Left lobe of liver (tissue), 2 donors: ENCODE measurements around the gene EEPD1. TPM values are rescaled to one million over a fixed set of nuclear protein-coding genes. Genes with fewer than 3 reads are reported as not detected.
"Not testable (repeated sequence)": the region's sequence is repeated elsewhere in the genome, so short reads cannot be mapped to it uniquely, and the experiment has no call there.

Experiments
- ATAC-seq: fragments of 200-7000 bp; cut with Tn5 transposase; one replicate; pipeline ENCODE4 v1.9.1; 2020; ENCODE audit warnings: mild to moderate bottlenecking, moderate library complexity
- DNase-seq: peaks from one replicate; pipeline ENCODE4 v3.0.0-alpha.2; 2020; ENCODE audit warnings: low spot score
- total RNA-seq: library from RNA; stranded (reverse); gene quantifications from one replicate; pipeline ENCODE4 v1.2.1, GENCODE V29; 2021
- donor health status: DM: no; HTN: no; CAD: no; lungs with moderate emphysema.
- donor health status: DM: no; HTN: yes; CAD: no.

EEPD1 gene
- total RNA-seq, 1 donor from 2014 or later = 10.3 TPM

DNA sequence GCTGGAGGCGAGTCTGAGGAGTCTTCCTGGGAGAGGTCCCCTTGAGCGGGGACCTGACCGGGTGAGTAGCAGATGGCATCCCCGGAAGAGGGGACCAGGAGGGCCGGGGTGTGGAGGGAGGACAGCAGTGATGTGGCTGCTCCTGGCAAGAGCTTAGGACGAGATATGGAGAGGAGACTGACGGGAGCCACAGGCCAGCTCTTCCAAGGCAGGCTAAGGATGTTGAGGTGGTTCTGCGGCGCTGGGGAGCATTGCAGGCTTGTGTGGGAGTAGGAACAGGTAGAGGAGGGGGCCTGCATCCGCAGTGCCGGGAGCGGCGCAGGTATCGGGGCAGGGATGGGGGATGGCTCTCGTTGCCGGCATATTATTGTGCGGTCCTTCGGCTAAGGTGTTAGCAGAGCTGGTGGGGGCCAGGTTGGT lies 159.9 kb downstream of the EEPD1 start:
- ATAC-seq (peak; percentile 15), DNase-seq (no peak)

DNA sequence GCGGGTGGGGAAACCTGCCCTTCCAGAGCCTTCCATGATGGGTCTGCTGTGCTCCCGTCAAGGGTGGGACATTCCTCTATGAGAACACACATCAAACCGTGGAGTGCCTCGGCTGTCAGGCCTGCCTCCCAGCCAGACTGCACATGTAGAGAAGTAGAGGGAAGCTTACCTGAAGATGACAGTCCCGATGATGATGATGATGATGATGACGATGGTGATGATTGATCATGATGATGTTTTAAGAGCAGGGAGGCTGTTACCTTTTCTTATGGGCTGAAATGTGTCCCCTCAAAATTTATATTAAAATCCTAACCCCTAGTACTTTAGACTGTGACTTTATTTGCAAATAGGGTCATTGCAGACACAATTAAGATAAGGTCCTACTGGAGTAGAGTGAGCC lies 160.6 kb downstream of the EEPD1 start:
- DNase-seq (no peak), ATAC-seq (no peak)

DNA sequence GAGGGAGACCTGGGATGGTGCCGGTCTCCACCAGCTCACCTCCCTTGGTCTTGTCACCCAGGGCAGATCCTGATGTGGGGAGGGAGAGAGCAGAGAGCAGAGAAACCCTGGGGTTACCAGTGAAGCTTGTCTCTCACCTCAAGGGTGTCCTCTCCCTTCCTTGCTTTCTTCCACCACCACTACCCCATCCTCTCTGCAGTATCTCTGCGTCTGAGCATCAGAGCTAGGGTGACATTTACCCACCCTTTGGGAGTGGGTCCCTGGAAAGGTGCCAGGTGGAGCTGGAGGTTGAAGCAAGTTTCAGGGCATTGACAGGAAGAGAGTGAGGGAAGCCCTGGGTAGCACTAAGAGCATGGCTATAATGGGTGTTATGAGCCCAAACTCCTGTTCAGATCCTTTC lies 161.4 kb downstream of the EEPD1 start:
- no peak for ATAC-seq
- no peak for DNase-seq

DNA sequence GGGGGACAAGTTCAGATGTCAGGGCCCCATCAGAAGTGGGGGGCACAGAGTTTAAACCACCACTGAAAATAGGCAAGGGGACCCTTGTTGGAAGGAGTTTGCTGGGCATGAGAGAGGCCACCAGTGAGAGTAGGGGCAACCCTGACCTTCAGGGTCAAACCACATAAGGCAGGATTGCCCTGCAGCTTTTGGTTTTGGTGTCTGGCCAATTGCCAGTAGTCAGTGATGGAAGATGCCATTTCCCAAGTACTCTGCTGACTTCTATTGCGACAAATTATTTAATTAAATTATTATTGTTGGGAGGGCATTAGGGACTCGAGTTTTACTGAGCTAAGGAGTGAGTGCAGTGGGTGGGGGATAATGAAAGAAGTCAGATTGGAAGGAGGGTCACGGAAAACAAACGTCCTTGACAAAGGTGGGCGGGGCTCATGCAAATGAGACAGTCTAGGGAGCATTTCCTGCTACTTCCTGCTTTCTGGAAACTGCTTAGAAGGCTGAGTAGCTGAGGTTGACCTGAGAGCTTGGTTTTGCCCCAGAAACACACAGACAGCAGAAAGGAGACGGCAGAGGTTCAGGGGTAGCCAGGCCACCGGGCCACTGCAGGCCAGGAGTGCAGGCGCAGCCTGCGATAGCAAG lies 162.4 kb downstream of the EEPD1 start:
- DNase-seq = no peak
- no peak for ATAC-seq

DNA sequence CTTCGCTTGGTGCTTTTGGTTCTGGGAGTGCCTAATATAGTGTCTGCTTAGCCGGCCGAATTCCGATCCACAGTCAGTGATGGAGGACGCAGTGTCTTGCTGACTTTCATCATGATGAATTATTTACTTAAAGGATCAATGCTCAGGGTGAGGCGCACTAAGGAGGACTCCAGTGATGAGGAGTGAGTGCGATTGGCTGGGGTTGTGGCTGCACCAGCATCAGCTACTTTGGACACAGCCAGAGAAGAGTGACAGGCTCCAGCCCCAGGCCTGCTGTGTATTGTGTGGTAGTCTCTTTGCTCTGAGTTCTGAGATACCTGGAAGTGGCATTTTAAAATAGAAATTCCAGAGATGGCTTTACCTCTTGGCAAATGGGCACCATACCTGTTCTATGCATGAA lies 163.3 kb downstream of the EEPD1 start:
- ATAC-seq (no peak), DNase-seq (no peak)

DNA sequence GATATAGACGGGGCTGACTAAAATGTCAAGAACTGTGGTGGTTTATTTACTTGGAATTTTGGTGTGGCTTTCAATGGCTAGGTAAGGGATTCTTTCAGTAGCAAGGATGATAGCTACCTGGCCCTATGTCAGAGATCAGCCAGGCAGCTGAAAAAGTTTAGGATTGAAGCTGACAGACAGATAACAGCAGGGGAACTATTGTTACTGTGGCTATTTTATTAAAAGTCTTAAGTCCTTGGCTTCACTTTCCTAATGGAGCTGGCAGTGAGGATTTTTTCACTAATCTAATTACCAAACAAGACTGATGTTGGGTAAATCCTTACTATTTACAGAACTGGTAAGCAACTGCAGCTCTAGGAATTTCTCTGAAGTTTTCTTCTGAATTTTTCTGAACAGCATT lies 164.2 kb downstream of the EEPD1 start:
- DNase-seq = no peak
- ATAC-seq = no peak

DNA sequence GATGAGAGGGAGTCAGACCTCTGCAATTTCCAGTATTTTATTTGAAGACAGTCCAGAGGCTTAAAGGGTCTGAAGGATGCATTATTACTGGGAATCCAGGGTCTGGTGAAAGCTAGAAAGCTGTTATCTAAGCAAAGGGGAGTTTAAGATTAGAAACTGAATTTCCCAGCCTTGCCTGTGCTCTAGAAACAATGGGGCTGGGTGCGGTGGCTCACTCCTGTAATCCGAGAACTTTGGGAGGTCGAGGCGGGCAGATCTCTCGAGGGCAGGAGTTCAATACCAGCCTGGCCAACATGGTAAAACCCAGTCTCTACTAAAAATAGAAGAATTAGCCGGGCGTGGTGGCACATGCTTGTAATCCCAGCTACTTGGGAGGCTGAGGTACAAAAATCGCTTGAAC lies 165.1 kb downstream of the EEPD1 start:
- ATAC-seq = no peak
- DNase-seq = no peak

DNA sequence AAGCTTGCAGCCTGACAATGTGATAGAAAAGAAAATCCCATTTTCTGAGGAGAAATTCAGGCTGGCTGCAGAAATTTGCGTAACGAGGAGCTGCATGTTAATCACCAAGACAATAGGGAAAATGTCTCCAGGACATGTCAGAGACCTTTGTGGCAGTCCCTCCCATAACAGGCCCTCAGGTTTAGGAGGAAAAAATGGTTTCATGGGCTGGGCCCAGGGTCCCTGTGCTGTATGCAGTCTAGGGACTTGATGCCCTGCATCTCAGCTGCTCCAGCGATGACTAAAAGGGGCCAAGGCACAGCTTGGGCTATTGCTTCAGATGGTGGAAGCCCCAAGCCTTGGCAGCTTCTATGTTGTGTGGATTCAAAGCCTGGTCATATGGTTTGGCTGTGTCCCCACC lies 168.2 kb downstream of the EEPD1 start:
- DNase-seq, ATAC-seq: not testable (repeated sequence)

DNA sequence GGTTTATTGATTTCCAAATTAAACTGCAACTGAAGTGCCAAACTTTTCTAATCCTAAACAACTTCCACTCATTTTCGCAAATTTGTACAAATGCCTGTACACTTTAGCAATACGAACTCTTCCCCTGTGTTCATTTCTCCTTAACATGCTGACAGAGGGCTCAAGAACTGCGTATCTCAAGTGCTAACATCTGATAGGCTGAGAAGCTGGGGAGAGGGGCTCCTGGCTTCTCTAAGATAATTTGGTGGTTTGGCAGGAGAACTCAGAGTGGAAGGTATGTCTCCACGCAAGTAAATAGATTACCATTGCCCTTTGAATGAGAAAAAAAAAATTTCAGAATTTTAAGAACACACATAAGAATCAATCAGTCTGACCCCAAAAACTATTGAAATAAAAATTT lies 183.3 kb downstream of the EEPD1 start:
- DNase-seq = no peak
- no peak for ATAC-seq

DNA sequence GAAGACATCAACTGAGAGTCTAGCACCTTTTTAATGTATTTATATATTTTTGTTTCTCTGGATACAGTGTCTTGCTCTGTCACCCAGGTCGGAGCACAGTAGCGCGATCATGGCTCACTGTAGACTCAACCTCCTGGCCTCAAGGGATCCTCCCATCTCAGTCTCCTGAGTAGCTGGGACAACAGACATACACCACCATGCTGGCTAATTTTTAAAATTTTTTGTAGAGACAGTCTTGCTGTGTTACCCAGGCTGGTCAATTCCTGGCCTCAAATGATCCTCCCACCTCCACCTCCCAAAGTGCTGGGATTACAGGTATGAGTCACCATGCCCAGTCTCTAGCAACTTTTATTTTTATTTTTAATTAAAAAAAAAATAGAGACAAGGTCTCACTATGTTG lies 185.2 kb downstream of the EEPD1 start:
- DNase-seq = no peak
- ATAC-seq = no peak

DNA sequence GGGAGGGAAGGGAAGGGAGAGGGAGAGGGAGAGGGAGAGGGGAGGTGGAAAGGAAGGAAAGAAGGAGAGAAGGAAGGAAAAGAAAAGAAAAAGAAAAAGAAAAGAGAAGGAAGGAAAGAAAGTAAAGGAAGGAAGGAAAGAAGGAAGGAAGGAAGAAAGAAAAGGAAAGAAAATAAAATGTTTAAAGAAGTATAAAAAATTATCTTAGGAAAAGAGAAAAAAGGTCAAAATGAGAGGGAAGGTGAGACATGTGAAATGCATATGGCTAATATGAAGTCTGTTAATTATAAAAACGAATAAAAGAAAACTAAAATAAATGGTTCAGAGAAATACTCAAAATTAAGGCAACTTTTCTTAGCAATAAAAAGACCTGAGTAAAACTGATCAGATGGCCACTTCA lies 190.5 kb downstream of the EEPD1 start:
- no peak for DNase-seq

DNA sequence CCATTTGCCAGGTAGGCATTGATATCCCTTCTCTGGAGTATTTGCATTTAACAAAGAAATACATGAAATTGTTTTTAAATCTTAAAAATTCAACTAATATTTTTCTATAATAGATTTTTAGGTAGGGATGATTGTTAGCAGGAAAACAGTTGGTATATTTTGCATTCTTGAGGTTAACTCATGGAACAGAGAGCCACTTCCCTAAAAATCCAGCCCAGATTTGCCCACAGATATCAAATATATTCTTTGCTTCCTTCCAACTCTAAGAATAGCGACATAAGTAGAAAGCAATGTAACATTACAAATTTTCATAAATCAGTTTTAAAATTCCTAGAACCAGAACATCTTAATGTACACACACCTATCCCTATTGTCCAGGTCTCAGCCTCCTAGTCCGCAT lies 191.6 kb downstream of the EEPD1 start:
- DNase-seq = no peak
- no peak for ATAC-seq

More for the DNA sequence above, 190.5 kb downstream of the EEPD1 start:
- no peak for ATAC-seq

DNA sequence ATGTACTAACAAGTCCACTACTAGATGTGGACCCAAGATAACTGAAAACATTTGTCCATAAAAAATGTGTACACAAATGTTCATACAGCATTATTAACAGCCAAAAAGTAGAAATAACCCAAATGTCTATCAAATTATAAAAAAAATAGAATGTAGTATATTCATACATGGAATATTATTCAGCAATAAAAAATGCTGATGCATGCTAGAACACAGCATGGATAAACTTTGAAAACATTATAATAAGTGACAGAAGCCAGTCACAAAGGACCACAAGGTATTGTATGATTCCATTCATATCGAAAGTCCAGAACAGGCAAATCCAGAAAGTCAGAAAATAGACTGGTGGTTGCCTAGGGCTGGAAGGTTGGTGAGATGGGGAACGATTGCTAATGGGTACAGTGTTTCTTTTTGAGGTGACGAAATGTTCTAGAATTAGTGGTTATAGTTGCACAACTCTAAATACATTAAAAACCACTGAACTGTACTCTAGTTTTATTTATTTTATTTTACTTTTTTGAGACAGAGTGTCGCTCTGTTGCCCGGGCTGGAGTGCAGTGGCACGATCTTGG lies 193.3 kb downstream of the EEPD1 start:
- ATAC-seq (no peak), DNase-seq (no peak)

DNA sequence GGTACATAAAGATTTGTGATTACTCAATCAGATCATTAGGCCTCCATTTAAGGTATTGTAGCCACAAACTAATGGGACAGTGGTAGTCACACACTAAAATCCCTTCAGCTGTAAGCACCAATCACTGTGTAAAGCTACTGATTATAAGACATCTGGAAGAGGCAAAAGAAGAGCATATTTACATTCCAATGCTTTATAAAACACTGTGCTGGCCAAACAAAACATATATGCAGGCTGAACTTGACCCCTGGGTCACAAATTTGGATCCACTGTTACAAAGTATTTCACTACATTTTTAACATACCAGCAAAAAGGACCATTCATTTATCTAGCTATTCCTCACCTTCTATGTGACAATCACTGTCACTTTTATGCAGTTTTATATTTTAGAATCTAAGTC lies 195.2 kb downstream of the EEPD1 start:
- ATAC-seq (no peak), DNase-seq (no peak)

DNA sequence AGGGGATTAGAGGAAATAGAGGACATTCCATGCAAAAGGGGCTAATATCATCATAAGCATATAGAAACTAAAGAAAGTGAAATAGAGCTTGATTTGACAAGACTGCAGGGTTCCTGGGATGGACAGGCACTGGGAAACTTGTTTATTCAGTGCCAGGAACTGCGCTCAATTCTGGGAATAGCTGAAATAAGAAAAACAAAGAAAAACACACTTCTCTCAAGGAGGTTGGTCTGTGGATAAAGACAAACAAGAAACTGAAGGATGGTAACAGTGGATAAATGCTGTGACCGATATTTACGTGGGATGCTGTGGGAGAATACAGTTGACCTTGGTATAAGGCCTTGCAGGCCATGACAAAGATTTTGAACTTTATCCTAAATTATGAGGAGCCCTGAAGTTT lies 195.7 kb downstream of the EEPD1 start:
- no peak for ATAC-seq

DNA sequence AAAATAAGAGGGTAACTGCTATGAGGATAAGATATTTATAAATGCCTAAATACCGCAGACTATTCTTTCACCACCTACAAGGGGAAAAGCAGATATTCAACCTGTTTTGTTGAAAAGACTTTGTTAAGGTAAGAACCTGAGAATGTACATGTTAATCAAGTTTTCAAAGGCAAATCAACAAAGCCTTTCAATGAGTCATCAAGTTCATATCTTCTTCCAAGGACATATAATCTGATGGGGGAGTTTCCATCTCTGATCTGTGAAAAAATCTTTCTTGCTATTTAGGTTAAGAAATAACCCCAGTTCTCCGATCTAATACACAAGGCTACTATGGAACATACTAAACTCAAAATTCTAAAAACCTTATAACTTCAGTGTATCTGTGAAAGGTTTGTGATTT lies 196.6 kb downstream of the EEPD1 start:
- ATAC-seq = no peak
- DNase-seq = no peak

More for the DNA sequence above, 195.7 kb downstream of the EEPD1 start:
- no peak for DNase-seq

Other genes with a start within 250 kb of the EEPD1 start
- gene ANLN, start 236.6 kb downstream of the EEPD1 start, total RNA-seq = 0.55 TPM